Retinal pigment epithelial cell (primary cell): ENCODE measurements around the gene CTDSP2.

ENCODE experiments used
- DNase-seq: peaks from one replicate; pipeline ENCODE4 v3.0.0-alpha.2; 2010; ENCODE audit warnings: low read depth
- H3K4me3 ChIP-seq: 2 replicates; pipeline ENCODE4 v1.5.1; 2011; ENCODE audit warnings: mild to moderate bottlenecking, low read length, control low read depth, moderate library complexity
- CTCF ChIP-seq: conservative IDR thresholded peaks from 2 replicates; pipeline ENCODE4 v1.5.1; 2011; ENCODE audit warnings: low read depth, low read length, control low read depth, inconsistent platforms

CTDSP2 gene

DNA sequence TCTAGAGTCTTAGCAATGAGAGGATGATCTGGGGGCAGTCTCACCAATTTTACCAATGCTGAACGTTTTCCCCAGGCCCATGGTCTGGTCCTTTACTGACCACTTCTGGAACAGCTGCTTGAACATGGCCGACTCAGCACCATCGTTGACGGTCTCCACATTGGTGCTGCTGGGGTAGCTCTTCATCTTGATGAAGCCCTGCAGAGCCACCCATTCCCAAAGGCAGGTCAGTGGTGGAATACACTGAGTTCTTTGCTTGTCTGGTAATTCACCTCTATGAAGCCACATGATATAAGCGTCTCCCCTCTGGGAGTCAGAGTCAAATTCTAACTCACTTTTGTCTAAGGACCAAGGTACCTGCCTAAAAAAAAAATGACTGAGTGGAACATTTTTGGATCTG is 38.2 kb downstream of the CTDSP2 start:
- H3K4me3 ChIP-seq, result no peak overlapping the region
- TF ChIP-seq CTCF, result no peak

GRCh38 chr12:57807285-57807684 is 39.2 kb downstream of the CTDSP2 start:
- no peak for TF ChIP-seq CTCF
- no peak for DNase-seq

More for the DNA sequence above, 38.2 kb downstream of the CTDSP2 start:
- no peak for DNase-seq

DNA sequence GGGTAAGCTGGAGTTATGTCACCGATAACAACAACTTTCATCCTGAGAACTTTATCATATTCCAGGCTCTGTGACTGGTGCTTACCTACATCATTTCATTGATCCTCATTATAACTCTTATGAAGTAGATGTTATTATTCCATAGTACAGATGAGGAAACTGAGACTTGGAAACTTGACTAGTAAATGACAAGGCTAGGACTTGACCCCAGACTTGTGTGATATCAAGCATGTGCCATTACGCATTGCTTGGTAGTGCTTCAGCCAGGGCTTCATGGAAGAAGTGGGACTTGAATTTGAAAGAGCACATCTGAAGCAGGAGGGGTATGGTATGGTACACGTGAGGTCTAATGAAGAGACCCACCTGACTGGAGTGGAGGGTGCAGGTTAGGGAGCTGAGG is 39.9 kb downstream of the CTDSP2 start:
- TF ChIP-seq CTCF, result no peak
- H3K4me3 ChIP-seq, result no peak overlapping the region
- DNase-seq, result no peak

More at GRCh38 chr12:57807285-57807684, 39.2 kb downstream of the CTDSP2 start:
- no peak overlapping the region for H3K4me3 ChIP-seq

- peak; percentile 90 for TF ChIP-seq CTCF
- no peak for DNase-seq
- H3K4me3 ChIP-seq, result no peak overlapping the region
These were observed 43.1 kb downstream of the CTDSP2 start for GRCh38 chr12:57803319-57803893.

DNA sequence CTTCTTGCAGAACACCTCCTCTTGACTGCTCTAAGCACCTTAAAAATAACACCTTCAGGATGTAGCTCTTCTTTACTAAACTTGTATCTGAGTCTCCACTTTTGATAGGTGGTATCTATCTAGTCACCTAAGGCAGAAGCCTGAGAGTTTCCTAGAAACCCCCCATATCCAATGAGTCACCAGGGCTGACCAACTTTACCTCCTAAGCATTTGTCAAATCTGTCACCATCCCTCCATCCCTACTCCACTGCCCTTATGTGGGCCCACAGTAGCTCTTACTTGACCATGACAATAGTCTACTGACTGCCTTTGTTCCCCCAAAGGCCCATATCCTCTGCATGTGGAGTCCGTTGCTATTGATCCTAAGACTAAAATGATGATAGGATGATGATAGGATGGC is 43.9 kb downstream of the CTDSP2 start:
- H3K4me3 ChIP-seq, result no peak overlapping the region
- no peak for TF ChIP-seq CTCF
- DNase-seq, result no peak

DNA sequence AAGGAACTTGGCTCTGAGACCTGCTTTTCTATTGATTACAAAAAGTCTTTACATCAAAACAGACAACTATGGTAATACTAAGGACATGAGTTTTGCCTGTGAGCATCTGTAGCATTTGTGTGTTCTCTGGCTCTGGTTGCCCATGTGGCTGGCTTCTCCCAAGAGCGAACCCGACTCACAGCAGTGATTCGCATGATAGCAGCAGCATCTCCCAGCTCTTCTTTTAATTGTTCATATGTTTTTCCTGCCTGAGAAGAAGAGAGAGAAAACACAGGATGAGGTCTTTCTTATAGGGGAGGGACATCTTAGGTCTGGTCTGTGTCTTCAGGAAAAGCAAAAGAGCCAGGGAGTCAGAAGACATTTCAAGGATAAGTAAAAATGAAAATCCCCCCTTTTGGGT is 45.6 kb downstream of the CTDSP2 start:
- DNase-seq, result no peak
- no peak overlapping the region for H3K4me3 ChIP-seq
- no peak for TF ChIP-seq CTCF

GRCh38 chr12:57797933-57798332 is 48.6 kb downstream of the CTDSP2 start:
- DNase-seq, result no peak
- H3K4me3 ChIP-seq, result no peak overlapping the region
- no peak for TF ChIP-seq CTCF
